Kidney (tissue), 14 donors: ENCODE measurements around the gene MIXL1. TPM values are rescaled to one million over a fixed set of nuclear protein-coding genes. Genes with fewer than 3 reads are reported as not detected.

ENCODE experiments used
- DNase-seq, 5 donors: peaks; one replicate each; pipeline ENCODE4 v3.0.0-alpha.2; 2013 to 2020
- FAIRE-seq: peaks from 2 replicates; lab custom pipeline; 2012; peaks lifted over from hg19 to GRCh38; lab: Jason Lieb, UNC
- H3K27ac ChIP-seq, 2 donors: one replicate each; pipeline ENCODE4 v1.7.0; 2013; ENCODE audit warnings: low read depth in 2 of 2, low read length in 2 of 2, inconsistent platforms in 1 of 2
- H3K27me3 ChIP-seq: one replicate; pipeline ENCODE4 v1.7.1; 2013; ENCODE audit warnings: low read length, inconsistent platforms; ENCODE audit not compliant: control insufficient read depth, insufficient read depth
- H3K36me3 ChIP-seq, 3 donors: one replicate each; pipeline versions ENCODE4 v1.7.0 to v1.7.1; 2013; ENCODE audit warnings: low read length in 3 of 3, control low read depth in 1 of 3, inconsistent platforms in 1 of 3; ENCODE audit not compliant: insufficient read depth in 3 of 3, control insufficient read depth in 2 of 3
- H3K4me1 ChIP-seq, 3 donors: one replicate each; pipeline versions ENCODE4 v1.7.0 to v1.7.1; 2013; ENCODE audit warnings: low read length in 3 of 3, inconsistent platforms in 1 of 3, low read depth in 1 of 3; ENCODE audit not compliant: control insufficient read depth in 2 of 3, insufficient read depth in 2 of 3
- H3K4me3 ChIP-seq, 3 donors: one replicate each; pipeline versions ENCODE4 v1.7.0 to v1.8.1; 2013; ENCODE audit warnings: low read length in 3 of 3, control low read depth in 1 of 3, inconsistent platforms in 1 of 3
- H3K9ac ChIP-seq, 3 donors: one replicate each; pipeline versions ENCODE4 v1.7.0 to v1.7.1; 2013; ENCODE audit warnings: low read length in 3 of 3, control low read depth in 1 of 3, inconsistent platforms in 1 of 3
- H3K9me3 ChIP-seq, 3 donors: one replicate each; pipeline versions ENCODE4 v1.7.0 to v1.7.1; 2013; ENCODE audit warnings: low read length in 3 of 3, control low read depth in 1 of 3, inconsistent platforms in 1 of 3; ENCODE audit not compliant: control insufficient read depth in 2 of 3, insufficient read depth in 1 of 3
- CTCF ChIP-seq: IDR thresholded peaks from 3 replicates; pipeline ENCODE4 v1.5.1; 2012; ENCODE audit warnings: mild to moderate bottlenecking, moderate library complexity, borderline replicate concordance; ENCODE audit not compliant: insufficient read depth; ENCODE audit errors: extremely low read depth
- intact Hi-C: fragments of 100-400 bp; cut with DNase I; formaldehyde crosslinking; loops from one replicate; pipeline ENCODE4 v1.11.1; 2022
- polyA plus RNA-seq: library from polyadenylated mRNA; stranded (reverse); fragments of 350-450 nt; fragmentation: Illumina TruSeq; extraction: RNeasy Lipid Tissue Mini Kit (QIAGEN cat#74804); gene quantifications from one replicate; pipeline ENCODE4 v1.2.3, GENCODE V29; 2014; ENCODE audit warnings: low read depth, low replicate concordance; ENCODE audit not compliant: insufficient read depth
- total RNA-seq: library from RNA; stranded (reverse); fragmentation: NEBNext Ultra II Directional; extraction: Animal tissue kit (Norgen Biotek cat#: 25700); gene quantifications from one replicate; pipeline ENCODE4 v1.2.1, GENCODE V29; 2021
- donor health status: control.
- donor health status: control.
- donor health status: control.
- donor health status: control.
- donor health status: control.
- donor health status: DM: yes; HTN: yes; CAD: no.
- donor health status: Normal renal cell carcinoma (clear cell type).

The MIXL1 gene
- total and polyA plus RNA-seq, 2 donors from 2014 or later, result 0.16 to 0.56 TPM

- Histone ChIP-seq H3K9me3 (no peaks in the 10 kb centered on the region), H3K4me1 (no peaks in the 10 kb centered on the region), H3K9ac (no peak overlapping the region), H3K27ac (no peak overlapping the region), H3K27me3 (no peaks in the 10 kb centered on the region), H3K4me3 (no peak overlapping the region), H3K36me3 (no peaks in the 10 kb centered on the region)
- intact Hi-C loops, result no loop called here
- FAIRE-seq (no peak), DNase-seq (no peak)
- TF ChIP-seq CTCF, result no peak
These were observed 10.9 kb upstream of the MIXL1 start for GRCh38 chr1:226212545-226212944.

- no peak for DNase-seq
- Histone ChIP-seq H3K9ac (no peak overlapping the region), H3K27ac (no peak overlapping the region), H3K4me3 (no peak overlapping the region), H3K36me3 (no peaks in the 10 kb centered on the region), H3K9me3 (no peaks in the 10 kb centered on the region), H3K4me1 (no peaks in the 10 kb centered on the region), H3K27me3 (no peaks in the 10 kb centered on the region)
- TF ChIP-seq CTCF, result no peak
- intact Hi-C loops, result no loop called here
- no peak for FAIRE-seq
These were observed 8.2 kb upstream of the MIXL1 start for GRCh38 chr1:226215239-226215638.

GRCh38 chr1:226216056-226216455 is 7.4 kb upstream of the MIXL1 start:
- no peak for DNase-seq
- Histone ChIP-seq H3K36me3 (no peaks in the 10 kb centered on the region), H3K4me1 (no peaks in the 10 kb centered on the region), H3K9ac (no peak overlapping the region), H3K27me3 (no peaks in the 10 kb centered on the region), H3K9me3 (no peaks in the 10 kb centered on the region), H3K4me3 (no peak overlapping the region), H3K27ac (no peak overlapping the region)
- intact Hi-C loops, result no loop called here
- TF ChIP-seq CTCF, result no peak
- FAIRE-seq, result no peak

GRCh38 chr1:226217273-226217672 is 6.2 kb upstream of the MIXL1 start:
- H3K27me3 ChIP-seq, result no peaks in the 10 kb centered on the region
- H3K4me1 ChIP-seq, result no peaks in the 10 kb centered on the region
- H3K9me3 ChIP-seq, result no peaks in the 10 kb centered on the region
- DNase-seq (no peak), FAIRE-seq (no peak)
- intact Hi-C loops, result no loop called here
- H3K9ac ChIP-seq, result no peak overlapping the region
- H3K4me3 ChIP-seq, result no peak overlapping the region
- H3K27ac ChIP-seq, result no peak overlapping the region
- TF ChIP-seq CTCF, result no peak
- H3K36me3 ChIP-seq, result no peaks in the 10 kb centered on the region
